Measurements from ENCODE around the gene CCDC157.

DNA sequence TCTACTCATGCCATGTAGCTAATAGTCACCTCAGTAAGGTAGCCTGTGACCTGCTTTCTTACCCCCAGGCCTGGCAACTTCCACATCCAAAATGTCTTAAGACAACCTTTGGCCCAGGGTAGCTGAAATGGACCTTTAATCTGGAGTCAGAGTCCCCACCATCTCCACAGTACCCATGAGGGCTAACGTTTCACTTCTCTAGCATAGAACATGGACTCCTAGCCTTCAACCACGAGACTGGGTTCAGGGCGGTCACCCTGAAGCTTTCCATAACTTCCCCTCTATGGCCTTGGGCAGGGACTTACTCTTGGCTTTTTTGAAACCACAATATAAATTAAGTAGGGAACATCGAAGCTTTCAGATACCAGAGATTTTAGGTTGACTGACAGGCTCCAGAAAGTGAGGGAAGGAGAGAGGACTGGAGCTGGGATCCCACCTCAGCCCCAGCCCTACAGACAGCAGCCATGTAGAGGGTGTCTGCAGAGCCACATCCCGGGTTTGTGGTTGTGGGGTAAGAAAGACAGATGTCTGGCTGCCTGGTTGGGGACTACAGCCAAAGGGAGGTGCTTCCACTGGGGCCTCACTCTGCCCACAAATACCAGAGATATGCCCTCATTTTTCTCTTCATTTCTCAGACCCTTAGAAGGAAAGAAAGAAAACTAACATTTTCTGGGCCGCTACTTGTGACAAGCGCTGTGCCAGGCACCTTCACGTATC is 32.6 kb upstream of the CCDC157 start:
- TF ChIP-seq, protein P1, sequence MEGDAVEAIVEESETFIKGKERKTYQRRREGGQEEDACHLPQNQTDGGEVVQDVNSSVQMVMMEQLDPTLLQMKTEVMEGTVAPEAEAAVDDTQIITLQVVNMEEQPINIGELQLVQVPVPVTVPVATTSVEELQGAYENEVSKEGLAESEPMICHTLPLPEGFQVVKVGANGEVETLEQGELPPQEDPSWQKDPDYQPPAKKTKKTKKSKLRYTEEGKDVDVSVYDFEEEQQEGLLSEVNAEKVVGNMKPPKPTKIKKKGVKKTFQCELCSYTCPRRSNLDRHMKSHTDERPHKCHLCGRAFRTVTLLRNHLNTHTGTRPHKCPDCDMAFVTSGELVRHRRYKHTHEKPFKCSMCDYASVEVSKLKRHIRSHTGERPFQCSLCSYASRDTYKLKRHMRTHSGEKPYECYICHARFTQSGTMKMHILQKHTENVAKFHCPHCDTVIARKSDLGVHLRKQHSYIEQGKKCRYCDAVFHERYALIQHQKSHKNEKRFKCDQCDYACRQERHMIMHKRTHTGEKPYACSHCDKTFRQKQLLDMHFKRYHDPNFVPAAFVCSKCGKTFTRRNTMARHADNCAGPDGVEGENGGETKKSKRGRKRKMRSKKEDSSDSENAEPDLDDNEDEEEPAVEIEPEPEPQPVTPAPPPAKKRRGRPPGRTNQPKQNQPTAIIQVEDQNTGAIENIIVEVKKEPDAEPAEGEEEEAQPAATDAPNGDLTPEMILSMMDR (conservative IDR thresholded peaks at IDR 0.05; ENCODE audit: low read length) = no peak
- no peak for TF ChIP-seq EZH2phosphoT487 (IDR thresholded peaks at IDR 0.05; ENCODE audit: borderline replicate concordance)

All from Loucy (cell line).